GM21576 (cell line): Measurements from ENCODE around the gene SH2D5.
"Not testable (repeated sequence)": the region's sequence is repeated elsewhere in the genome, so short reads cannot be mapped to it uniquely, and the experiment has no call there.

Experiments
- ATAC-seq: cut with Tn5 transposase; IDR thresholded peaks from one replicate; pipeline ENCODE4 v1.9.1; 2021; ENCODE audit warnings: mild to moderate bottlenecking, moderate library complexity; ENCODE audit not compliant: unreplicated experiment

Gene SH2D5

DNA sequence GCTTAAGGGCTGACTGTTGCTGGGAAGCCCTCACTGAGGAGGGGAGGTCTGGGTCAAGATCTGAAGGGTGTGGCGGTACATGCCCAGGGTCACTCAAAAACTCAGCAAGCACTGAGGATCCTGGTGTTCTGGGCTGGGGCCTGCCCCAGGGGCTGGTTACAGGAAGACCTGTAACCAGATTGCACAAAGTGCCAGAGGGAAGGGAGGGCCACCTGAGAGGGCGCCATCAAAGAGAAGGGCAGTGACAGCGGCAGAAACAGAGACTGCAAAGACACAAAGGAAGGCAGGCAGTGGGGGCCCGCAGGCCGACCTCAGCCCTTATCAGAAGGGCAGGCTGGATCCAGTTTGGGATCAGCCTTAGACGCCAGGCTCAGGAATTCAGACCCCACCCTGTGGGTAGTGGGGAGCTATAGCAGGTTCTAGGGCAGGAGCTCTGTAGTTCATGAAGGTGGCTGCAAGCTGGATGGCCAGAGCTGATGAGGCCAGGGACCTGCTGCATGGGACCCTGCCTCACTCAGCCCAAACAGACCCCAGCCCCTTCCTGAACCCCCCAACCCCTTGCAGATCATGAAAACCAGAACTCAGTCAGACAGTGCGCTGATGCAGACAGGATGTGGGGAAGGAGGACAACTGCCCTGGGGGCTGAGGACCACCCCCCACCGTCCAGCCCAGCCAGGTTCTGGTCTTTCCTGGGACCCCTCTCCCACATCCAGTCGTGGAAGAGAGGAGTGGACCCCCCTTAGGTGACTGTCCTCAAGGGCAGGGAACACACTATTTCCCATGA is 3.9 kb downstream of the SH2D5 start:
- no peak for ATAC-seq

DNA sequence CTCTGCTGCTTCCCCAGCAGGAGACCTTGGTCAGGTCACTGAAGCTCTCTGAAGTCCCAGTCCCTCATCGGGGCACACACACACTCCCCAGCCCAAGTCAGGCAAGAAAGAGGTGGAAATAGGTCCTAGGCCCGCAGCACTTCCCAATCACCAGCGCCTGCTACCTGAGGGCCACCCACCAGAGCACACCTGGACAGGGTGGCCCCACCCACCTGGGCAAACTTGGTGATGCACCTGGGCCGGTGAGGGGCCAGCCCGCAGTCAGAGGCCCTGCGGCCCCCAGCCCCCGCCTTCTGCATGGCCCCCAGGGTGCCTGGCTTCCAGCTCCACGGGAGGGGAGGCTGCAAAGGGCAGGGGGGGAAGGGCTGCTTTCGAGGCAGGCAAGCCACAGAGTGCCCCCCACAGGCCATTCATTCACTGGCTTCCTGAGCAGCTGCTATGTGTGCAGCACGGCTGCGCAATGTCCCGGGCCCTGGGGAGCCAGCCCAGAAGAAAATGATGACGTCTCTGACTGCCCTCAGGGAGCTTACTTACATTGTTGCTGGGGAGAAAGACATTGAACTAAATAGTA is 4.7 kb downstream of the SH2D5 start:
- no peak for ATAC-seq

DNA sequence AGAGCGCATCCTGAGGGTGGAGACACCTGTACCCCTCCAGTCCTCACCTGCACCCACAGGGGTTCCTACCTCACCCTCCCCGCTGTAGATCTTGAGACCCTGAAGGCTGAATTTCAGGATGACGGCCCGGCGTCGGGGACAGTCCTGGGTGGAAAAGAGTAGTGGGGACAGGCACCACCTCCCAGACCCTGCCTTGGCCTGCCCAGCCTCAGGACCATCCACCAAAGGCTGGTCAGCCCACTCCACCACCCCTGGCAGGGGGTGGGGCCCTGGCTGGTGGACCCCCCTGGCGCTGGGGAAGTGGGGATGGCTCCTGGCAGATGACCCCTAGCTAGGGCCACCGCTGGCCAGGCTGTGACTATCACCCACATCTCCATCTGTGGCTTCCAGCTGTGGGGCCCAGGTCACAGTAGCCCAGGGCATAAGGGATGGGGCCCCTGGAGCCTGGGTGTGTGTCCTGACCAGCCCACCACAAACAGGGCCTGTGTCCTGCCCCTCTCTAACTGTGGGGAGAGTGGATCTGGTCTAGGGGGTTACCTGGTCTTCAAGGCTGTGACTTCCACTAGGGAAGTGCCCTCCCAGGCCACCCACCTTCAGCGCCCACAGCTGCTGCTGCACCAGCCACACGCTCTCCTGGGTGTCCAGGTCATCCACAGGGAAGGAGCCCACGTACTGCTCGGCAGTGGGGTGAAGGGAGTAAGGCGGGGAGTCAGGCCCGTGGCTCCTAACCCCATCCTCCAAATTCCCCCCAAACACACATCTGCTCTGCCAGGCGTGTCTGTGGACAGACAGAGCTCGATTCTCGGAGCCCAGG is 5.4 kb downstream of the SH2D5 start:
- no peak for ATAC-seq

DNA sequence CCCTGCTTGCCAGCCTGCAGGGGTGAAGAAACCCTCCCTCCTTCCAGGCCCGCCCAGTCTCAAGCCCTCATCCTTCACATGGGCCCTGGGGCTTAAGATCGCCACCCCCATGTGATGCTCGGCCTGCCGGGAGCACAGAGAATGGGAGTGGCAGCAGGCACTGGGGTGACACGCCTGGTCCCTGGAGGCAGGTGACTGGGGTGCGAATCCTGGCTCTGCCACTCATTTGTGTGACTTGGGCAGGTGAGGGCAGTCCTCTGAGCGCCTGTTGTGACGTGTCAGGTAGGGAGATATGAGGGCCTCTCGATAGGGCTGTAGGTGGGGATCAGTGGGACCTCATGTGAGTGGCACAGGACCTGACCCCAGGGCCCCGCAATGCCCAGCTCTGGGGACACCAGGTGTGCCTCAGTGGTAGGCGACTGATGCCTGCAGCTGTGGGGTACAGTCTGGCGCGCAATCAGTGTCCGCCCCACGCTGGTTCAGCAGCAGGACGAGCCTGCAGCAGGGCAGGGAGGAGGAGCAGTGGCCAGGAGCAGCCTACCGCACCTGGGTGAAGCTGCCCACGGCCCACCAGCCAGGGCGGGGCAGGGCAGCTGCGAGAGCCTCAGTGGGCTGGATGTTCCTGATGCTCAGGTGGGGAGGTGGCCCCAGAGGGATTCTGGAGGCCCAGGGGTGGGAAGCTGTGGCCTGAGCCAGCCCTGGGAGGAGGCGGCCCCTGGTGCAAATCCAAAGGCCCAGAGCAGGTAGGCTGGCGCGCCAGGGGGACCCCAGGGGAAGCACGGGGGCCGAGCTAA is 6.2 kb downstream of the SH2D5 start:
- ATAC-seq: no peak

DNA sequence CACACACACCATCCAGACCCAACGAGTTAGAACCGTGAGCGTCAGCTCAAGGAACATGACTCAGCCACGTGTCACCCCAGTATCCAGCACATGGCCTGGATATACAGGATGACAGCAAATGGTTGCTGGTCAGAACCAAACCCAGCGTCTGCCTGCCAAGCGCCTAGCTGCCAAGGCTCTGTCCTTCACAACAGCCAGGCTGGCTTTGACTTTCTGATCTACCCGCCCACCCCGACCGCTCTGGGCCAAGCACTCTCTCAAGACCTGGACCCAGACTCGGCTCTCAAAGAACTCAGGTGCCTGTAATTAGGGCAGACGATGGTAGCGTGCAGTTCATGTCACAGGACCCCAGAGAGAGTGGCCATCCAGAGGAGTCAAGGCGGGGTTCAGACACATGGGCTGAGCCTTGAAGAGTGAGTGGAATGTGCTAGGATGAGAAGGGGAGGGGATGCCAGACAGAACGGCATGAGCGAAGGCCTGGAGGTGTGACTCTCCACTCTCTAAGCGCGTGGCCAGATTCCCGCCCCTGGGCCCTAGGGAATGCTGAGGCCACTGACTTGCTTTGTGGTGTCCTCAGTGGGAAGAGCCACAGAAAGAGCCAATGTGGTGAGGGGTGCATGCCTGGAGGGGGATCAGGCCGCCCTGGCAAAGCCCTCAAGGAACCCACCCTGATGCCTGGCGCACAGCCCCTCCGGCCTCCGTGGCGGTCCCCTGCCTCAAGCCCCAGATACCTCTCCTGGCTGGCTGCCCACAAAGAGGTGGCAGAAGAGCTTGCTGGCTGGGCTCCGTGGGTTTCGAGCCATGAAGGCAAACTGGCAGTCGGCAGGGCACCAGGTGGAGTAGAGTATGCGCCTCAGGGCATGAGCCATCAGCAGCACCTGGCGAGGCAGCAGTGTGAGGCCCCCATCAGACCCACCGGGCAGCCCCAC is 7.0 kb downstream of the SH2D5 start:
- no peak for ATAC-seq

DNA sequence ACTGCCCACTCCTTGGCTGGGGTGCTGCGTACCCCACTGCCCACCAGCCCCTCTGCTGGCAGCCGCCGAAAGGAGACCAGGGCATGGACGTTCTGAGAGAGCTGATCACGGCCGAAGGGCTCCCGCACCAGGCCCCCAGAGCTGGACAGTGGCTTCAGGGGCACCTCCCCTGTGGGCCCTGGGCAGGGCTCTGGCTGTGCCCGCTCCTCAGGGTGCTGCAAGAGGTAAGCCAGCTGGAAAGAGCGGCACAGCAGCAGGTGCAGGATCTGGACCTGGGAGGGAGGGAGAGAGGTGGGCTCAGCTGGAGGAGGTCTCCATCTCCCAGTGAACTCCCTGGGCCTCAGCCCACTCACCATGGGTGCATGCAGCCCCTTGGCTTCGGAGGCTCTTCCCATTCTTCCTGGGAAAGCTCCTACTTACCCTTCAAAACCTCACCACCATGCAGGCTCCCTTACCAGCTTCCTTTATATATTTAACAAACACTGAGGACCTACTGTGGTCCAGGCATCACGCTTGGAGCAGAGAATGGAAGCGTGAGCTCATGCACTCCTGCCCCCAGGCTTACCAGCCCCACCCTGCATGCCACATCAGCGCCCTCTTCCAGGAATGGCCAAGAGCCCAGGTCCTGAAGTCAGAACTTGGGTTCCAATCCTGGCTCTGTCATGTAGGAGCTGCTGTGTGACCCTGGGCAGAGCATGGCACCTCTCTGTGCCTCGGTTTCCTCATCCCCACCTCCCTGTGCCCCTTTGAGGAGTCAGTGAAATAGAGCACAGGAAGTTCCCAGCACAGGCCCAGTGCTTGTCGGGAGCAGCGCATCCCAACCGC is 7.9 kb downstream of the SH2D5 start:
- ATAC-seq: no peak

DNA sequence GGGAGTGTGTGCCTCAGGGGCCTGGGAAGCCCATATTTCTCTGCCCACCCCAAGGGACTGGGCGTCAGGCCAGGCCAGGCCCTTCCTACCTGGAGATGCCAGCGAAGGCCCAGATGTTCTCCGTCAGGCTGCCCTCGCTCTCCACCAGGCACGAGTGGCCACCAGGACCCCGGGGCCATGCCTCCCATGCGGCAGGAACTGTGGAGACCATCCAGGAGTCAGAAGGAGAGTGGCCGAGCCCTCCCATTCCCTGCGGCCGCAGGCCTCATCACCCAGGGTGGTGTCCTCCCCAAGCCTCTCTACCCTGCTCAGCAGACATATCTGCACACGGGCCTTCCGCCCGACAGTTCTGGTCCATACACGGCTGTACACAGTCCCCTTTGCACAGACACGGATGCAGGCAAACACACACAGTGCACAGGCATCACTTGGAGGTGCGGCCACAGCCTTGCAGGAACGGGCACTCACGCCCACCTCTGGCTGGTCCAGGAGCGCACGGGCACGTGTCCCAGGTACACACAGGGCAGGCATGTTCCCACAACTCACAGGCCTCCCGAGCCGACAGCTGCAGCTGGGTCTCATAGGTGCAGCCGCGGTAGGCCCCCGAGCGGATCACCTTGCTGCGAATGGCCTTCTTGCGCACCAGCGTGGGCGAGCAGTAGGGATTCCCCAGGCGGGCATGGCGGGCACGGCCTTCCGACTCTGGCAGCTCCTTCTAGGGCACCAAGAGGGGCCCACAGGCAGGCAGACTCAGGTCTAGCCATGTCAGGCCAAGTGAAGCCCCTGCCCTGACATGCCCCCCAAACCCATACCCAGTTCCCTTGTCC is 8.8 kb downstream of the SH2D5 start:
- no peak for ATAC-seq

DNA sequence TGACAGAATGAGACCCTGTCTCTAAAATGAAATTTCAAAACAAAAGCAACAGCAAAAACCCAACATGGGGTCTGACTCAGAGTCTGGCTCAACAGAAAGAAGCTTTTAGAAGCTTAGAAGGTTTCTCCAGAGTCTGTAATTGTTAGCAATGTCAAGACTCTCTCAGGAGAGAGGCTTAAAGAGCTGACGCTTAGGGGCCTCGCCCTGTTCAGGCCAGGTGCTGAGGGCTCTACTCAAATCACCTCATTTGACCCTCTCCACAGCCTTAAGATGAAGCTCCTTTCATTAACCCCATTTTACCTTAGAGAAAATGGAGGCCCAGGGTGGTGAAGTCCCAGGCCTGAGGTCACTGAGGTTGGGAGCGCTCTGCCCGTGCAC is 9.4 kb downstream of the SH2D5 start:
- no peak for ATAC-seq

DNA sequence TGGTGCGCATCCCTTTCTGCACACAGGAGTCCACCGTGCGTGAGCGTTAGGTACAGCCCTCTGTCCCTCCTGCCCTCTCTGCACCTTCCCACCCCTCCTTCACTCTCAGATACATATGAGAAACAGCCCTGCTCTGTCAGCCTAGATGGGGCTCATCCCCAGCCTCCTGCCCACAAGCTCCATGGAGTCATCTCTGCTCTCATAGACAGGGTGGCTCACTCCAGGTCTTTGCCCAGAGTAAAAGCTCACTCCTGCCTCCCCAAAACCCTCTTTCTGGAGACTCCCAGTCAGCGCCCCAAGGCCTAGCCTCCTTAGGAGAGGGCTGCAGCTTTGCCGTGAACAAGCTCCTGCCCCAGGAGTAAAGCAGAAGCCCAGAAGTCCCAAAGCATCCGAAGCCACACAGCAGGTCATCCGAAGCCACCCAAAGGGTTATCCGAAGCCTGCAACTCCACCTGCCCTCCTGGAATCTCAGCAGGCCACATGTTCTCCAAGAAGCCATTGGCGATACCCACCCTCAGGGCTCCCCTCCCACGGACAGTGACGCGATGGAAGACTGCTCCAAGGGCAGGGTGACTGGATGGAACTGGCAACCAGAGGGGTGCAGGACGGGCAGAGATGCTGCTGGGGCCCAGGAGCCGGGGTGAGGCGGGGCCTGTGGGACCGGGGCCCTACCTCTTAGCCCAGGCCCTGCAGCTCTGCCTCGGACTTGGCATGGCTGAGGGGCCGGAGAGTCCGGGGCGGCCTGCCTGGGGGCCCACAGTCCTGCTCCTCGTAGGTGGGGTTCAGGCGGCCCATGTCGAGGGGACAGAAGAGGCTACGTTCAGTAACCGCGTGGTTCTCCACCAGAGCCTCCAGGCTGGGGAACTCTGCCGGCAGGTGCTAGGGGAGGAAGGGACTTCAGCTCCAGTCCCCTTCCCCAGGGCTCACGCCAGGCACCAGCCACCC is 11.1 kb downstream of the SH2D5 start:
- ATAC-seq: no peak

DNA sequence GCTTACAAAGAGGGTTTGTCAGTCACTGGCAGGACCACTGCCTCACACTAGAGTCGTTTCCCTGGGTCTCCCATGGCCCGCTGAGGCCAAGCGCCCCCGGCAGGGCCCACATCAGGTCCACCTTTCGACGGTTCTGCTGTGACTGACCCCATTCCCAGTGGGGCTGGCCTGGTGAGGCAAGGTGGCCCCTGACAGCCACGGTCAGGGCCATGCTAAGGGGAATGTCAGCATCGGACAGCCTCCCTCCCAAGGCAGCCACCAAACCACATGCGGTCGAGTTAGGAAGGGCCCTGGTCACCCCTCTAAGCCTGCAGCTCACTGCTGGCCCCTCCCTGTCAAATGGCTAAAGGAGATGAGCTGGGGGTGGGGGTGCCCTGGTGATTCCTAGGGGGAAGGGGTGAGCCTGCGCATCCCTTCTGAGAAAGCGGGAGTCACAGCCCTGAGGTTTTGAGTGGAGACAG is 11.8 kb downstream of the SH2D5 start:
- no peak for ATAC-seq

DNA sequence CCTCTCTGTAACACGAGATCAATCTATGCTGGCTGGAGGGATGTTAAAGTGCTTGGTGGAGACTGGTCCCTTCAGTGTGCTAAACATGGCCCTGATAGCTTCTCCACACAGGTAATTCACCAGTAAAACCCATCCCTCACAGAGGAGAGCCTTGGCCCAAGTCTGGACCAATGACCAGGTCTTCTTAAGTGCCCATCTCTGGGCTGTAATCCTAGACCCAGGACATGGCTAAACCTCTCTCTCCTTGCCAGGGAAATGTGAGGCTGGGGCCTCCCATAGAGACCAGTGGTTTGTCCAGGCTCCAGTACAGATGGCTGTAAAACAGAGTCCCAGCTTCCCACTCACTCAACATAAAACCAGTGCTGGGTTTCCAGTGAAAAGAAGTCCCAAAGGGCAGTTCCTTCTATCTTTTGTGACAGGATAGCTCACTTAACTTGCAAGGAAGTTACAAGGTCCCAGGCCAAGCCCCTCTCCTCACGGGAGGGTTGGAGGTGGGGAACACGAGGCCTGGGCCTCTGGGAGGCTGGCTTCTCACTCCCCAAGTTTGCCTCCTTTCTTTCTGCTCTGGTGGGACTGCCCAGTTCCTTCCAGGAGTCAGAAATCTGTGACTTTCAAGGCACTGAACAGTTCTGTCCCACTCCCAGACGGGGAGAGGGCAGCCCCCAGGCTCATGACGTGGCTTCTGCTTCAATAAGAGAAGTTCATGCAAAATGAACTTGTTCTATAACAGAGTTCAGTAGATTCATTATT is 12.5 kb downstream of the SH2D5 start:
- no peak for ATAC-seq

DNA sequence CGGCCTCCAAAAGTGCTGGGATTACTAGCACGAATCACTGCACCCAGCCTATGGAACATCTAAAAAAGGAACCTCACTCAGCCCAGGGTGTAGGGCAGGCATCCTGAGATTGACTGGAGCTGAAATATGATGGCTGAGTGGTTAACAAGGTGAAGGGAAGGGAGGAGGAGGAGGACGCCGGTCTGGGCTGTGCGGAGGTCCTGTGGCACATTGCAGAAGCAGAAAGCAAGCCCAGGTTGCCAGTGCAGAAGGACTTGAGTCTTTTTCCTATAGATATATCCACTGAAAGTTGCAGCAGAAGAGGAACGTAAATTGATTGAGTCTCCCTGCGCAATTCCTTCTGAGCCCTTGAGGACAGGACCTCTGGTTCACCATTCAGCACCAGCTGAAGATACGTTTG is 13.2 kb downstream of the SH2D5 start:
- no peak for ATAC-seq

DNA sequence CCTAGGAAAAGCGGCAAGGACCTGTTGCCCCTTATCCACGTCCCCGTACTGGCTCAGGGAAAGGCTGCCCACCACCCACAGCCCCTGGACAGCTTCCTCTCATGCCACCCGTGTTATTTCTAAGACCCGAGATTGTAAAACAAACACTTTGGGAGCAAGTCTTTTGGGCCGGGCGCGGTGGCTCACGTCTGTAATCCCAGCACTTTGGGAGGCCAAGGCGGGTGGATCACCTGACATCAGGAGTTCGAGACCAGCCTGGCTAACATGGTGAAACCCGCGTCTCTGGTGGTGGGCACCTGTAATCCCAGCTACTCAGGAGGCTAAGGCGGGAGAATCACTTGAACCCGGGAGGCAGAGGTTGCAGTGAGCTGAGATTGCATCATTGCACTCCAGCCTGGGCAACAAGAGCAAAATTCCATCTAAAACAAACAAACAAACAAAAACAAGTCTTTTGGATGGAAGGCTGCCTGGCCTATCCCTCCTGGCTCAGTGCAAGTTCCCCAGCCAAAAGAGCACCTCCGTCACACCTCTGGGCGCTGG is 14.1 kb downstream of the SH2D5 start:
- not testable (repeated sequence) for ATAC-seq

DNA sequence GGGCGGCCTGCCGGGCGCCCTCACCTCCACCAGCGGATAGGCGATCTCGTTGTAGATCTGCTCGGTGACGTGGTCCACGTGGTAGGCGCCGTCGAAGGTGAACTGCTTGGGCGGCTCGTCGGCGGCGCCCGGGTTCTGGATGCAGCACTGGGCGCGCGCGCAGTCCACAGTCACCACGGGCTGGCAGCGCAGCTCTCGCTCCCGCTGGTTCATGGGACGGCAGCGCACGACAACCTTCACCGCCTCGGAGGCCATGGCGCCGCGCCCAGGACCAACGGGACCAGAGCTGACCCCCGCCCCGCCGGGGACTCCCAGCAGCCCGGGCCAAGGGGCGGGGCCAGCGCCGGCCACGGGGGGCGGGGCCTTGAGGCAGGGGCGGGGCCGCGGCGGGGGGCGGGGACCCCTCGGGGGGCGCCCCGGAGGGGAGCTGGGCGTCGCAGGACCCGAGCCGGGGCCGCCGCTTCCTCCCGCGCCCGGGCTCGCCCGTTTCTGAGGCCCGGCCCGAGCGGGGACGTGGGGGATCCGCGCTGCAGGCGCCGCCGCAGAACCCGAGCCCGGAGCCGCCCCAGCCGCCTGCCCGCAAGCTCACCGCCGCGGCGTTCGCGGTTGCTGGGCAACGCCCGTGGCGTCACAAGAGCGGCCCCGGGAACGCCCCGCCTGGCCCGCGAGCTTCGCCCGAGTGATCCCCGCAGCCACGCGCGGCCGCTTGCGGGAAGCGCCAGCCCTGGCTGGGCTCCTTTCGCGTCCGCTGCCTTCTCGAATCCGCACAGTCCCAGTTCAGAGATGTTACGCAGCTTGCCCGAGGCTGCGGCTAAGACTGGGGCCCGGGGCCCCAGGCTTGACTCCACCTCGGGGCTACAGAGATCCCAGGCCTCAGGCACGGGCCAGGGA is 14.8 kb downstream of the SH2D5 start, which contains the start of gene KIF17:
TSS of gene KIF17 (minus strand) at position 556 of the 891 bp plus-strand sequence. CDS start at position 255, 301 bp downstream.
- ATAC-seq: no peak

DNA sequence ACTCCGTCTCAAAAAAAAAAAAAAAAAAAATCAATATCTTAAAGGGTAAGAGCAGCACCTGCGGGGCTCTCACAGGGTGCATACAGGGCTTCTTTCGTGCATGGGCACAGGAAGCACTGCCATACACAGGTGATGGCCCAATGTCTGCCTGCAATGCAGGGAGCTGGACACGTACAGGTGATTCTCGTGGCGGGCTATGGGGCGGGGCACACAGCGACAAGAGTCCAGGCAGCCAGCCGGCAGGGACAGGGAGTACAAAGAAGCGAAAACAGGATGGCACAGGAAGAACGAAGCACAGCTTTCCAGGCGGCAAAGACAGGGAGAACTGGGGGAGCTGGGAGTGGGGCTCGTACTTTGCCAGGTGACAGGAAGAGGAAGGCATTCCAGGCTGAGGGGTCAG is 16.3 kb downstream of the SH2D5 start:
- ATAC-seq: no peak
